SK-N-SH (cell line): Measurements from ENCODE around the gene LRTM2.

ENCODE experiments used
- ELF1 ChIP-seq: IDR thresholded peaks from 2 replicates; pipeline ENCODE4 v1.4.0; 2012
- TAF1 ChIP-seq: IDR thresholded peaks from 2 replicates; pipeline ENCODE4 v1.6.1; 2012; ENCODE audit warnings: low read depth, mild to moderate bottlenecking, low read length, moderate library complexity, borderline replicate concordance

- no peak for TF ChIP-seq ELF1
- TF ChIP-seq TAF1, result no peak
These were observed 25.1 kb downstream of the LRTM2 start for GRCh38 chr12:1845427-1845826.
